GM18499 (cell line): ENCODE data around the gene PDZD7.

Source experiments
- ATAC-seq: cut with Tn5 transposase; IDR thresholded peaks from one replicate; pipeline ENCODE4 v1.9.1; 2021; ENCODE audit warnings: moderate number of reproducible peaks; ENCODE audit not compliant: insufficient read depth, unreplicated experiment

Gene PDZD7

DNA sequence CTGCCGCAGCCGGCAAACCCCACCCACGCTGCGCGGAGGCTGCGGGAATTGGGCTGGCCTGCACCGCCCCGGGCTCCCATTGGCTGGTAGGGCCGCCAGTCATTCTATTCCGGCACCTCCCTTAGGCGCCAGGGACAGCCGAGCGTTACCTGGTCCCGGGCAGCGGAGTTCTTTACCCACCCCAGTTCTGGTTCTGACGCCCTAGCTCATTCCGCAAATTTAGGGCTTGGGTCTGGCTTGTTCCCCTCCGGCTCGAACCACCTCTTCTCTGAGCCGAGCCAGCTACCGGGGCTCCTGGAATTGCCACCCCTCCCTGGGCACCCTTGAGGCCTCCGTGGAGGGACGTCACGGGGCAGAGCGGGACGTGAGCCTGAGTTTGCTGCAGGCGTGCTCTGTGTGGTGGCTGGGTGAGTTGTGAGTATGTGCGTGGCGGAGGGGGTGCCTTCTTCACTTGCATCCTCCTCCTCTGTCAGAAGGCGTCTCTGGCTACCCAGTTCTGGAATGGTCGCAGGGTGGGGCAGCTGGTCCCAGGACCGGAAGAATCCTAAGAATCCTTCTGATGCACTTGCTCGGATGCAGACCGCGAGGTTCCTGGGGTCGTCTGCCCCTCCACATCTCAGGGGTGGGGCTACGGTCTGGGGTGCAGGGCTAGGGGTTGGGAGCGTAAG lies at the start of gene PDZD7, which contains the start of gene SFXN3:
Gene PDZD7 (minus strand): TSS at position 2 of the 668 bp plus-strand sequence. CDS start 910 bp downstream, outside the sequence.
Gene SFXN3 (plus strand): TSS at position 107 of the 668 bp plus-strand sequence. CDS start 3,461 bp downstream, outside the sequence.
- no peak for ATAC-seq

DNA sequence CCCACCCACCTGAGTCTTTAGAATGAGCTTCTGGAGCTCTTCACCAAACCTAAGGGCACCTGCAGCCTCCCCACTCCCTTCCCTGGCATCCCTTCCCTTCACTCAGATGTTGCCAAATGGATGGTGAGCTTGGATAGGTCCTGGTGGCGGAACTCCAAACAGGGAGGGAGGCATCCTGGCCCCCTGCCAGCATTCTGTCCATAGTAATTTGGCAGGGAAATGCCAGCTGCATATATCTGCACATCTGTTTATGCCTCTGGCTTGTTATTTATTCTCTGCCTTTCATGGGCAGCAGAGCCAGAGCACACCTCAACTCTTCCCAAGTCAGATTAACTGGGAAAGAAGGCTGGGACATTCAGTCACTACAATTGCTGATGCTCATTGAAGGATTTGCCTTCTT lies 48.9 kb upstream of the PDZD7 start:
- ATAC-seq = no peak

DNA sequence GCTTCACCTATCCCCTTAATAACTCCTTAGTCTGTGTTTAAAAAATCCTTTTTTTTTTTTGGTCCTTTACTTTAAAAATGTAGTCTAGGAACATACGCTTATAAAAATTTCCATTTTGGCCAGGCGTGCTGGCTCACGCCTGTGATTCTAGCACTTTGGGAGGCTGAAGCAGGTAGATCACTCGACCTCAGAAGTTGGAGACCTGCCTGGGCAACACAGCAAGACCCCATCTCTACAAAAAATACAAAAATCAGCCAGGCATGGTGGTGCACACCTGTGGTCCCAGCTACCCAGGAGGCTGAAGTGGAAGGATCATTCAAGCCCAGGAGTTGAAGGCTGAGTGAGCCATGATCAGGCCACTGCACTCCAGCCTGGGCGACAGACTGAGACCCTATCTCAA lies 45.7 kb upstream of the PDZD7 start:
- ATAC-seq = no peak

DNA sequence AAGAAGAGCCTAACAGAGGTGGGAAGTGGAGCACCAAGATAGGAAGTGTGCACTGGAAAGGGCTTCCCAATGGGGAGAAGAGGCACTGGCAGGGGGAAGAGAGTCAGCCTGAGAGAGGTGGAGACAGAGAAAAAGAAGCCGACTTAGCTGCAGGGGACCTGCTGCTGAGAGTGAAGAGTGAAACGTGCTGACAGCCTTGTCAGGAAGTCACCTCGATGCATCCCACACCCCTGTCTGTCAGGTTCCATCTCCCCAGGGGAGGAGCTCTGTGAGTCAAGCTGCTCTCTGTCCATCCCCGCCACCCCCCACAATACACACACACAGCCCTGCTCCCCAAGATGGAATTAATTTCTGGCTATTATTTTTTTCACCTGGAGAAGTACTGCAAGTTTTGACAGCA lies 44.8 kb upstream of the PDZD7 start:
- ATAC-seq = no peak

DNA sequence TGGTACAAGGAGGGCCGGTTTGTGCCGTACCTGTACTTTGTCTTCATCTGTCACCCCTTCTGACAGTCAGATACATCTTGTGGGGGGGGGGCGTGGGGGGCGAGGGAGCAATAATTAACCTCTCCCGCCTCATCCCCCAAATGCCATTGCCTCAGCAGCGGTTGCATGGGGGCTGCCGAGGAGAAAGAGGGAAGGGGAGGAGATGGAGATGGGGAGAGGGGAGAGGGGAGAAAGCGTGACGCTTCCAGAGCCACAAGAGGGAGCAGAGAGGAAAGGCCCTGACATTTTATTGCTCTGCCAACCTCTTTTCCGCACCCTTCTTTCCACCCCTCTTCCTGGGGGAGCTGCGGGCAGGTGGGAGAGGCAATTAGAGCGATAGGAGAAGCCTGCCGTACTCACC lies 42.7 kb upstream of the PDZD7 start:
- ATAC-seq = no peak

DNA sequence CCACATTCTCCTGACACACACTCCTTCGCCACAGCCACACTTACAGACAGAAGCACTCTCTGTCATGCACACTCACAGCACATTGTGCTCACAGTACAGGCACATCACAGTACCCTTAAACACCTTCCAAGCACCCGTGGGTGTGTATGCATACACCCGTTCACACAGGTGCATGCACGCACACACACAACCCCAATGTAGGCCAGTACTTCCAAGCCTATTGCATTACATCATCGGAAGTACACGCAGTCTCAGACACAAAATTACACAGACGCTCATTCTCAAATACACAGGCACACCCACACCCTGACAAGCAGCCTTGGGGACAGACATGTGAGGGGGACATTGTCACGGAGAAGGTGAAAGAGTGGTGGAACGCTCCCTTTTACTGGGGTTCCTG lies 42.0 kb upstream of the PDZD7 start:
- no peak for ATAC-seq

DNA sequence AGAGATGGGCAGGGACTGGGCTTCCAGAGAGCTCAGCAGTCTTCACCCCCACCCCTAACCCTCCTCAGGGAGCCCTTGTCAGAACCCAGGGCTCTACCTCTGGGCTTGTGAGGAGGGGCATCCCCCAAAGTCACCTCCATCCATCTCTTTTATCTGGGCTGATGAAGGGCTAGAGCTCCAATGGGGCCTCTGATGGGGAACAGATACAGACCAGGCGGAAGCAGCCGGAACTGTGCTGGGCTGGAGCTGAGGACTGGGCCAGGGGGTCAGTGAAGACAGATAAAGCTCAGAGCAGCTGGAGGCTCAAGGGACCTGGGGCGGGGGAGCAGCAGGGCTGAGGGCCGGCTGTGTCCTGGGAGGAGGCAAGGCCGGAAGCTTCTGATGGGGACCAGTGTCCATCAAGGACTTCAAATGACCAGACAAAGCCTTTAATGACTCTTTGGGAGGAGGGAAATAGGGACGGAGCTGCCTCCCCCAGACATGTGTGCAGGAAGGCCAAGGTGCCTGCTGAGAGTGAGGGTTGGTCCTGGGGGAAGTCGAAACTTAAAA lies 41.0 kb upstream of the PDZD7 start:
- ATAC-seq = no peak

DNA sequence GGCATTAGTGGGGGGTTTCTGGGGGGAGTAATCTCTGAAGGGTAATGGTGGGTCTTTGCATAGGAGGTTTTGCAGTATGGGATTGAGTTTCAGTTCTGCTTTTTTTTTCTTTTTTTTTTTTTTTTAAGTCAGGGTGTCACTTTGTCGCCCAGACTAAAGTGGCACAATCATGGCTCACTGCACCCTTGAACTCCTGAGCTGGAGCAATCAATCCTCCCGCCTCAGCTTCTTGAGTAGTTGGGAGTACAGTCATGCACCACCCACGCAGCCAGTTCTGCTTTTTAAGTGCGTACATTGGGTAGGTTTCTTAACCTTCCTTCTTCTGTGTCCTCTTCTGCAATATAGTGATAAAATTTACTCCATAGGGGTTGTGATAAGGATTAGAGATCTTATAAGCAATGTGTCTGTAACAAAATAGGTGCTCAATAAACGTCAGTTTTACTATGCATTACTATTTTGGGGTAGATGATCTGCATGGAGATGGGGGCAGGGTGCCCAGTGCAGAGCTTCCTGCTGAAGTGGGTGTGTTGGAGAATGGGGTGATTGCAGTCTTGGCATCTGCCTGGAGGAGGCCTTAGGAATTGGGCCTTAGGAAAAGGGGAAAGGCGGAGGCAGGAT lies 40.4 kb upstream of the PDZD7 start:
- no peak for ATAC-seq

DNA sequence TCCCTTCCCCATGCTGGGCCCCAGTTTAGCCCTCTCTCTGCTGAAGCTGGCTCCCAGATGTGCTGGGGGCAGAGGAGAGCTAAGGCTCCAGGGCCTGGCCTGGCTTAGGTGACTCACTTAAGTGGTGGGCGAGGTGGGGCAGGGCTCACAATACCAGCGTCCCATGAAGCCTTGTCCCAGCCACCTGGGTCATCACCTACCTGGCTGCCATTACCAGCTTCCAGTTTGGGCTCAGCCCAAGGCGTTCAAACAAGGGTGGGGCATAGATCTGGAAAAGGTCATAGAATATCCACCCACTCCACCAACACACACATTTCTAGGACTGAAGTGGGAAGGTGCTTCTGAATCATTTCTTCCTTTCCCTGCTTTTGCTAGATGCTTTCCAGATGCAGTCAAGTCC lies 39.2 kb upstream of the PDZD7 start:
- no peak for ATAC-seq

DNA sequence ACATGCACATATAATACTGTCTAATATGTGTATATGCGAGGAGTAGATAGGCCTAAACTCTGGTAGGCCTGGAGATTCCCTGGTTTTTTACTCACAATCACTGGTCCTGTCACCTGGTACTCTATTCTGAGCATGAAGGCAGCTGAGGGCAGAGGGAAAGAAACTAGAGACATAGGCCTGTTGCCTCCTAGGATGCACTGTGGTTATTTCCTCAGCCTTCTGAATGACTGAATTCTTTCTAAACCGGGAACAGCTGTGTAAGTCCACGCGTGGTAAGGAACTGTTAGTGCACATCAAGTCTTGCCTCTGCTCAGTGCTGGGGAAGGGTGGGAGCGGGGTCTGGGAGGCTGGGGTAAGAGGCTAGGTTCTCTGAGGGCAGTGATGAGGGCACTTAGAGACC lies 38.5 kb upstream of the PDZD7 start:
- no peak for ATAC-seq

DNA sequence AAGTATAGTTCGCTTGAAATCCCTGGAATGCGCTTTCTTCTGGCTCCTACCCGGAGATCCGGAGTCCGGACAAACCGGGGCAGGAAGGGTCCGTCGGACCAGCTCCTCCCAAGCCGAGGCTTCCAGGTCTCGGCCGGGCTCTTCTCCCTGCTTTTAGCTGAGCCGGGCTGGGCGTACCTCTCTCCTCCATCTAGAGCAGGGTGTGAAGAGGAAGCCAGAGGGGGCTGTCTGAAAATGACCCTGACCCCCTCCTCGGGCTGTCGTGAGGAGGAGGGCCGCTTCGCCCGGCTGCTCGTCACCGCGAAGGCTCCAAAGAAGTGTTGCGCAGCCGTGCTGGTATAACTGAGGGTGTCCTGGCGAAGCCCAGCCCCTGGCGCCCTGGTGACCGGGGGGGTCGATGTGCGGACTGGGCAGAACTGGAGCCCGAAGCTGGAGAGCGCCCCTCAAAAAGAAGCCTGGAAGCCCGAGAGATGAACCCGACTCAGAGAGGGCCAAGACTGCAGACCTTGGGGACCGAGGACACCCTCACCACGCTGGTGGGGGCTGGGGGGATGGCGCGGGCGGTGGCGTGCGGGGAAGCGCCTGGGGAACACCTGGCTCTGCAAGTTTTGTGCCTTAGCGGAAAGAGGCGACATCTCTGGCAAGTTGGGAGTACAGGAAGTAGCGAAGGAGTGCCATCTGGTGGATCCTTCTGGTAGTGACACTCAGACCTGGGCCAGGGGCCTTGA lies 36.6 kb upstream of the PDZD7 start:
- no peak for ATAC-seq

DNA sequence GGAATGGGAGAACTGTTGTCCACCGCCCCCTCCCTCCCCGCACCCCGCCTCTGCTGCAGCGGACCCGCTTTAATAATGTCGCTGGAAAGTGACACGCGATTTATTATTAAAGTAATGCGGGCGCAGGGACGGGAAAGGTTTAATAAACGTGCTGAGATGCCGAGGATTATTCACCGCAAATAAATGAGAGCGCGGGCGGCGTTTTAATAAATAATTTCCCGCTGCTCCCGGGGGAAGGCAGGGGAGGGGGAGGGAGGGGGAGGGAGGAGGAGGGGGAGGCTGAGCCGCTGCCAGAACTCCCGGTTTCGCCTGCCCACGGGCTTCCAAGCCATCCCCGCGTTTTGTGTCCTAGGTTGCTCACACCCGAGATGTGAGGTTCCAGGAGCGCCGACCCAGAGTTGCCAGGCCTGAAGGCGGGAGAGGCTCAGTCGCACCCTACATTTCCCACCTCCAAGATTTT lies 36.0 kb upstream of the PDZD7 start:
- no peak for ATAC-seq

DNA sequence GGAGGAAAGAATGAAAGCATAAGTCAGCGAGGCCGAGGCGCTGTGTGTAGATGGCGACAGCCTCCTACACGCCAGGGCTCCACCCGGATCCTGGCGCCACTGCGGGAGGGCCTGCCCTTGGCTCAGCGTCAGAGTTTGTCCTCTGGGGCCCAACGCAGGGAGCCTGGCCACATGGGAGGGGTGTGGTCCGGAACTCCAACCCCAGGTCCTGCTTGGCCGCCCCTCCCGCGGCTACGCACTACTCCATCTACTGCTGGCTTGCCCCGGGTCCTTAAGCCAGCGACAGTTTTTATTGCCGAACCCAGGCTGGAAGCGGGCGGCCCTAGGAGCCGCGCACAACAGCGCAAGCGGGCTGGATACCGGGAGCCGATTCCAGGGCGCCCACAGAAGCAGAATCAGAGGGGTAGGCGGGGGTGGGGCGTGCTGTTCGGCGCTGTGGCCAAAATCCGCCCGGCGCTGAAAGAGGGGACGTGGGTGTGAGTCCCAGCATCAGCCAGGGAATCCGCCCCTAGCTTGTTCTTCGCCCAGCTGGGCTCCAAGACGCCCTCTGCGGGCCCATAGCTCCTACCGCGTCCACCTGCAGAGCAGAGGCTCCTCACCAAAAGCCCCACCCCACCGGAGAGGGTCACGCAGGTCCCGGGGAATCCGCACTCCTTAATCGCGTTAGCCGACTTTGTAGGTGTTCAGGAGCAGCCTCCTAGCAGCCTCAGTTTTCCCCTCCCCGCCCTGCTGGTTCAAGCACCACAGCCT lies 35.4 kb upstream of the PDZD7 start:
- no peak for ATAC-seq

DNA sequence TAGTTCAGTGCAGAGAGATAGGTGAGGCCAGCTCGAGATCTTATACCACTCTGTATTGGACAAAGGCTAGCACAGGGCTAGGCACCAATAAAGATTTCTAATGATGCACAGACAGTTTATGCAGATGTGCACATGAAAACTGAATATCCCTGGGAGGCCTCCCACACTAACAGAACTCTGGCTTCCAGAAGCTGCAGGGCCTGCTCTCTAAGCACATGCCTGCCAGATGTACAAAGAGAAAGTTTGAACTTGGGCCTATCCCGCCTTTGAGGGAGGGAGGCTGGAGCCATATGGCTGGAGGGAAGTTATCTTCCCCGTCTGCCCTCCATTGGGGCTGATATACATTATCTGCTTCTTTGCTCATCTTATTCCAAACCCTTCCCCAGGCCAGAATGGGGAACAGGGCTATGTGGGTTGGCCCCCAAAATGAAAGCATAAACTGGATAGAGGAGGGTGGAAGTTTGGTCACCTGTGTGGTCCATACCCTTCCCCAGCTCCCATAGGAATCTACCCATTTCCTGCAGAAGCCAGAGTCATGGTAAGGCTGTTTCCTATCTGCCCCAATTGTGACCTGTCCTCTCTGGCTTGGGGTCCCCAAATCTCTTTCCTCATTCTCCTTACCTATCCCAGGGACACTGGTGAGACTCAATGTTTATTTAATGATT lies 34.7 kb upstream of the PDZD7 start:
- no peak for ATAC-seq

DNA sequence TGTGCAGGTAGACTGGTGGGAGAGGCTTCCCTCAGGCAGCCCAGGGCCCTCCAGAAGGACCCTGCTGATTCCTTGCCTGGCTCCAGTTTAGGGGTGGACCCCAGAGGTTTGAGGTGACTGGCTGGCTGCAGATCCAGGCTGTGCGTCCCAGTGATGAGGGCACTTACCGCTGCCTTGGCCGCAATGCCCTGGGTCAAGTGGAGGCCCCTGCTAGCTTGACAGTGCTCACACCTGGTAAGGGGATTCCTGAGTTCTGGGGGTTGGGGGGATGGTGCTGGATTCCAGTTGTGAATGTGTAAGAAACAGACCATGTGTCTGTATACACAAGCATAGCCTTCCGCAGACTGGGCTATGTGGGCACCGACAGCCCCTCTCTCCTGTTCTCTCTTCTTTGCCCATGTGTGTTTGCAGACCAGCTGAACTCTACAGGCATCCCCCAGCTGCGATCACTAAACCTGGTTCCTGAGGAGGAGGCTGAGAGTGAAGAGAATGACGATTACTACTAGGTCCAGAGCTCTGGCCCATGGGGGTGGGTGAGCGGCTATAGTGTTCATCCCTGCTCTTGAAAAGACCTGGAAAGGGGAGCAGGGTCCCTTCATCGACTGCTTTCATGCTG lies 33.6 kb upstream of the PDZD7 start:
- ATAC-seq = no peak

DNA sequence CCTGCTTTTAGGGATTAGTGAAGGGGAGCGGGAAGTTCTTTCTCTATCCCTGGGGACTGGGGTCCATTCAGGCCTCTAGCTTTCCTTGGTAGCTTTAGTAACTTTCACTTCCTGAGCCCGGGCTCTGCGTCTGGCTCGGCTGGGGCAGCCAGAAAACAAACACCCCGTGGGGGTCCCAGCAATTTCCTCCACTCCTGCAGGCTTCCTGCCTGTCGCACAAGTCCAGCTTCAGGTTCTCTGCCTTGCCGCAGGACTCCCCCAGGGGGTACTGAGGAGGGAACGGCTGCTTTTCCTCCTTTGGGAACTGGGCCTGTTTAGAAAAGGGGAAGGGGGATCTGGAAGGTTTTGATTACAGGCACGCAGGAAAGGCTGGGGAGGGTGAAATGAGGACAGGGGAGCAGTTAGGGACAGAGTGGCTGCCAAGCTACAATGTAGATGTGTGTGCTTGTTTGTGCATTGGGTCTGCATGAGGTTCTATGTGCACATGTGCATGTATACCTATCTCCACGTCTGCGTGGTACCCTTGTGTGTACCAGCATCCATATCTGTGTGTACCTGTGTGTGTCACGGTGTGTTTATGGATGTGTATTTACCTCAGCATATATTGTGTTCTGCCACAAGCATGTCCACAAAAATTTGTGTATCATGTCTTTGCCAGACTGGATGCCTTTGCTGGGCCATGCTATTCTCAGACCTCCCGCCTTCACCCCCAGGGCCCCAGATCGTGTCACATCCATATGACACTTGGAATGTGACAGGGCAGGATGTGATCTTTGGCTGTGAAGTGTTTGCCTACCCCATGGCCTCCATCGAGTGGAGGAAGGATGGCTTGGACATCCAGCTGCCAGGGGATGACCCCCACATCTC lies 32.9 kb upstream of the PDZD7 start:
- no peak for ATAC-seq

DNA sequence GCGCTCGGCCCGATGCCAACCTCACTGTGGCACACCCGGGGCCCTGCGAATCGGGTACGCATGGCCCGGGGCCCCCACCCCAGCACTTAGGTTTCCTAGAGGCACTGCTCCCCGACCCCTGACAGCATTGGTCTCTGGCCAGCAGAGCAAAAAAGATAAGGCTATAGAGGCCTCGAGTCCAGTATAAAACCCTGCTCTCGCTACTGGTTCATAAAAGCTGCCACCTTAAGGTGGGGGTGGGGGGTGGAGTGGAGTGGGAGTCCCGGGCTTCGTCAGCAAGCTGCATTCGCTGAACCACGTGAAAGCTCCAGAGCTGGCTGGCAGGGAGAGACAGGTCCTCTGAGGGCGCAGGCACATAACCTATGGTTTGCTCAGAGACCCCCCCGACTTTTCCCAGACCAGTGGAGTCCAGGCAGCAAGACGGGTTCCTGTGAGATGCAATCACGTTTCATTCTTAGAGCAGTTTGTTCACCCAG lies 32.2 kb upstream of the PDZD7 start:
- no peak for ATAC-seq

DNA sequence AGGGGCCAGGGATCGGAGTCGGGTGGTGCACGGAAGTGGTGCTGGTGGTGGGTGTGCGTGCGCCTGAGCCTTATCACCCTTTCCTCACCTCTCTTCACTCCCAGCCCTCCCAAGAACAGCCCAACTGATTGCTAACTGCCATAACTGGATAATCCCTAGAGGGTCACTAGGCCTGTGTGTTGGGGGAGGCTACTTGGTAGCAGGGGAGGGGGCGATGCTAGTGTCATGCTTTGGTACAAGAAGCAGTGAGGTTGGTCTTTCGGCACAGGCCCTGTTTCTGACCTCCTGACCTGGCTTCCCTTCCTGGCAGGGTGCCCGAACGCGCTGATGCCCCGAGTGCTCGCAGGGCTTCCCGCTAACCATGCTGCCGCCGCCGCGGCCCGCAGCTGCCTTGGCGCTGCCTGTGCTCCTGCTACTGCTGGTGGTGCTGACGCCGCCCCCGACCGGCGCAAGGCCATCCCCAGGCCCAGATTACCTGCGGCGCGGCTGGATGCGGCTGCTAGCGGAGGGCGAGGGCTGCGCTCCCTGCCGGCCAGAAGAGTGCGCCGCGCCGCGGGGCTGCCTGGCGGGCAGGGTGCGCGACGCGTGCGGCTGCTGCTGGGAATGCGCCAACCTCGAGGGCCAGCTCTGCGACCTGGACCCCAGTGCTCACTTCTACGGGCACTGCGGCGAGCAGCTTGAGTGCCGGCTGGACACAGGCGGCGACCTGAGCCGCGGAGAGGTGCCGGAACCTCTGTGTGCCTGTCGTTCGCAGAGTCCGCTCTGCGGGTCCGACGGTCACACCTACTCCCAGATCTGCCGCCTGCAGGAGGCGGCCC lies 31.5 kb upstream of the PDZD7 start:
- ATAC-seq = no peak
